ENCODE results near the gene MKX.

MKX gene

GRCh38 chr10:27655296-27655695, 90.3 kb downstream of the MKX start:
- no peak overlapping the region for H3K4me3 ChIP-seq
- no peak for DNase-seq
- TF ChIP-seq, protein P1, sequence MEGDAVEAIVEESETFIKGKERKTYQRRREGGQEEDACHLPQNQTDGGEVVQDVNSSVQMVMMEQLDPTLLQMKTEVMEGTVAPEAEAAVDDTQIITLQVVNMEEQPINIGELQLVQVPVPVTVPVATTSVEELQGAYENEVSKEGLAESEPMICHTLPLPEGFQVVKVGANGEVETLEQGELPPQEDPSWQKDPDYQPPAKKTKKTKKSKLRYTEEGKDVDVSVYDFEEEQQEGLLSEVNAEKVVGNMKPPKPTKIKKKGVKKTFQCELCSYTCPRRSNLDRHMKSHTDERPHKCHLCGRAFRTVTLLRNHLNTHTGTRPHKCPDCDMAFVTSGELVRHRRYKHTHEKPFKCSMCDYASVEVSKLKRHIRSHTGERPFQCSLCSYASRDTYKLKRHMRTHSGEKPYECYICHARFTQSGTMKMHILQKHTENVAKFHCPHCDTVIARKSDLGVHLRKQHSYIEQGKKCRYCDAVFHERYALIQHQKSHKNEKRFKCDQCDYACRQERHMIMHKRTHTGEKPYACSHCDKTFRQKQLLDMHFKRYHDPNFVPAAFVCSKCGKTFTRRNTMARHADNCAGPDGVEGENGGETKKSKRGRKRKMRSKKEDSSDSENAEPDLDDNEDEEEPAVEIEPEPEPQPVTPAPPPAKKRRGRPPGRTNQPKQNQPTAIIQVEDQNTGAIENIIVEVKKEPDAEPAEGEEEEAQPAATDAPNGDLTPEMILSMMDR (IDR thresholded peaks at IDR 0.05), result no peak
- no peaks in the 10 kb centered on the region for H3K4me1 ChIP-seq
- H3K27ac ChIP-seq, result no peak overlapping the region
- no peaks in the 10 kb centered on the region for H3K27me3 ChIP-seq
- H3K36me3 ChIP-seq, result no peaks in the 10 kb centered on the region
- intact Hi-C loops (cut with DNase I; ENCODE audit: low total_unique reads), result no loop called here
- no peaks in the 10 kb centered on the region for H3K9me3 ChIP-seq

GRCh38 chr10:27654284-27654683, 91.3 kb downstream of the MKX start:
- Histone ChIP-seq H3K27ac (no peak overlapping the region), H3K9me3 (no peaks in the 10 kb centered on the region), H3K4me3 (no peak overlapping the region), H3K36me3 (no peaks in the 10 kb centered on the region), H3K27me3 (no peaks in the 10 kb centered on the region), H3K4me1 (no peaks in the 10 kb centered on the region)
- no peak for DNase-seq
- intact Hi-C loops (cut with DNase I; ENCODE audit: low total_unique reads), result no loop called here
- TF ChIP-seq, protein P1 (IDR thresholded peaks at IDR 0.05), result no peak

- H3K27me3 ChIP-seq, result no peaks in the 10 kb centered on the region
- no peaks in the 10 kb centered on the region for H3K36me3 ChIP-seq
- no peaks in the 10 kb centered on the region for H3K9me3 ChIP-seq
- intact Hi-C loops (cut with DNase I; ENCODE audit: low total_unique reads), result no loop called here
- H3K4me1 ChIP-seq, result peaks cover 0 to 7% (median 2%) of the 10 kb centered on the region in 4 donors
- H3K4me3 ChIP-seq, result no peak overlapping the region
- no peak for DNase-seq
- no peak overlapping the region for H3K27ac ChIP-seq
- TF ChIP-seq, protein P1 (IDR thresholded peaks at IDR 0.05), result no peak
These were observed 98.9 kb downstream of the MKX start for GRCh38 chr10:27646604-27647175.

GRCh38 chr10:27646194-27646593, 99.4 kb downstream of the MKX start:
- TF ChIP-seq, protein P1 (IDR thresholded peaks at IDR 0.05), result no peak
- Histone ChIP-seq H3K27me3 (no peaks in the 10 kb centered on the region), H3K27ac (no peak overlapping the region), H3K4me3 (no peak overlapping the region), H3K9me3 (no peaks in the 10 kb centered on the region), H3K4me1 (peaks cover 0 to 7% (median 2%) of the 10 kb centered on the region in 4 donors), H3K36me3 (no peaks in the 10 kb centered on the region)
- intact Hi-C loops (cut with DNase I; ENCODE audit: low total_unique reads), result no loop called here
- DNase-seq, result no peak

GRCh38 chr10:27644307-27644939, 101.2 kb downstream of the MKX start:
- Histone ChIP-seq H3K27me3 (no peaks in the 10 kb centered on the region), H3K27ac (no peak overlapping the region), H3K4me3 (no peak overlapping the region), H3K36me3 (no peaks in the 10 kb centered on the region), H3K9me3 (no peaks in the 10 kb centered on the region), H3K4me1 (peaks cover 0 to 7% (median 2%) of the 10 kb centered on the region in 4 donors)
- TF ChIP-seq, protein P1 (IDR thresholded peaks at IDR 0.05), result no peak
- intact Hi-C loops (cut with DNase I; ENCODE audit: low total_unique reads), result no loop called here
- DNase-seq, result no peak

All from tibial artery (tissue), 4 donors.